Superior temporal gyrus (tissue), 1 donor: ENCODE data around the gene PRELID2.
"Not testable (repeated sequence)": the region's sequence is repeated elsewhere in the genome, so short reads cannot be mapped to it uniquely, and the experiment has no call there.

Experiments
- DNase-seq: peaks from one replicate; pipeline ENCODE4 v3.0.0-alpha.2; 2016; ENCODE audit errors: extremely low spot score

The PRELID2 gene

GRCh38 chr5:145840458-145841132 is 5.5 kb upstream of the PRELID2 start:
- DNase-seq: no peak

GRCh38 chr5:145838276-145838675 is 3.1 kb upstream of the PRELID2 start:
- DNase-seq: no peak

GRCh38 chr5:145836241-145836640 is 1.1 kb upstream of the PRELID2 start:
- not testable (repeated sequence) for DNase-seq

GRCh38 chr5:145835848-145836239 is 702 bp upstream of the PRELID2 start:
- no peak for DNase-seq

- DNase-seq: no peak
These were observed 607 bp downstream of the PRELID2 start for GRCh38 chr5:145834554-145834916.

GRCh38 chr5:145833631-145834200 is 1.4 kb downstream of the PRELID2 start:
- DNase-seq: no peak

GRCh38 chr5:145830594-145830993 is 4.5 kb downstream of the PRELID2 start:
- DNase-seq: no peak

GRCh38 chr5:145829708-145830361 is 5.3 kb downstream of the PRELID2 start:
- no peak for DNase-seq

GRCh38 chr5:145826895-145827674 is 8.1 kb downstream of the PRELID2 start:
- DNase-seq: no peak

GRCh38 chr5:145825751-145826180 is 9.4 kb downstream of the PRELID2 start:
- peak; percentile 81 for DNase-seq

GRCh38 chr5:145824040-145824439 is 11.1 kb downstream of the PRELID2 start:
- no peak for DNase-seq

- DNase-seq: no peak
These were observed 16.5 kb downstream of the PRELID2 start for GRCh38 chr5:145818604-145819003.

GRCh38 chr5:145812877-145813276 is 22.3 kb downstream of the PRELID2 start:
- peak; percentile 53 for DNase-seq

- peak; percentile 83 for DNase-seq
These were observed 23.1 kb downstream of the PRELID2 start for GRCh38 chr5:145811834-145812625.

GRCh38 chr5:145806923-145807322 is 28.2 kb downstream of the PRELID2 start:
- DNase-seq: no peak

GRCh38 chr5:145805819-145806218 is 29.3 kb downstream of the PRELID2 start:
- DNase-seq: no peak

GRCh38 chr5:145804701-145805100 is 30.4 kb downstream of the PRELID2 start:
- DNase-seq: no peak

GRCh38 chr5:145803112-145804004 is 31.8 kb downstream of the PRELID2 start:
- DNase-seq: no peak

GRCh38 chr5:145801195-145801594 is 33.9 kb downstream of the PRELID2 start:
- DNase-seq: no peak

GRCh38 chr5:145800181-145800580 is 35.0 kb downstream of the PRELID2 start:
- no peak for DNase-seq

GRCh38 chr5:145798503-145798902 is 36.6 kb downstream of the PRELID2 start:
- not testable (repeated sequence) for DNase-seq
